Skin of body (tissue), 2 donors: ENCODE measurements around the gene NPEPL1. TPM values are rescaled to one million over a fixed set of nuclear protein-coding genes. Genes with fewer than 3 reads are reported as not detected.
"Not testable (repeated sequence)": the region's sequence is repeated elsewhere in the genome, so short reads cannot be mapped to it uniquely, and the experiment has no call there.

ENCODE experiments used
- DNase-seq: peaks from one replicate; lab custom pipeline; 2025; lab: John Stamatoyannopoulos, UW
- total RNA-seq: library from RNA; depleted of rRNA; stranded (reverse); fragments of >200 nt; gene quantifications from one replicate; pipeline ENCODE4 v1.2.3, GENCODE V29; 2014

Gene NPEPL1
- total RNA-seq, 1 donor from 2014 or later, result 19.0 TPM

DNA sequence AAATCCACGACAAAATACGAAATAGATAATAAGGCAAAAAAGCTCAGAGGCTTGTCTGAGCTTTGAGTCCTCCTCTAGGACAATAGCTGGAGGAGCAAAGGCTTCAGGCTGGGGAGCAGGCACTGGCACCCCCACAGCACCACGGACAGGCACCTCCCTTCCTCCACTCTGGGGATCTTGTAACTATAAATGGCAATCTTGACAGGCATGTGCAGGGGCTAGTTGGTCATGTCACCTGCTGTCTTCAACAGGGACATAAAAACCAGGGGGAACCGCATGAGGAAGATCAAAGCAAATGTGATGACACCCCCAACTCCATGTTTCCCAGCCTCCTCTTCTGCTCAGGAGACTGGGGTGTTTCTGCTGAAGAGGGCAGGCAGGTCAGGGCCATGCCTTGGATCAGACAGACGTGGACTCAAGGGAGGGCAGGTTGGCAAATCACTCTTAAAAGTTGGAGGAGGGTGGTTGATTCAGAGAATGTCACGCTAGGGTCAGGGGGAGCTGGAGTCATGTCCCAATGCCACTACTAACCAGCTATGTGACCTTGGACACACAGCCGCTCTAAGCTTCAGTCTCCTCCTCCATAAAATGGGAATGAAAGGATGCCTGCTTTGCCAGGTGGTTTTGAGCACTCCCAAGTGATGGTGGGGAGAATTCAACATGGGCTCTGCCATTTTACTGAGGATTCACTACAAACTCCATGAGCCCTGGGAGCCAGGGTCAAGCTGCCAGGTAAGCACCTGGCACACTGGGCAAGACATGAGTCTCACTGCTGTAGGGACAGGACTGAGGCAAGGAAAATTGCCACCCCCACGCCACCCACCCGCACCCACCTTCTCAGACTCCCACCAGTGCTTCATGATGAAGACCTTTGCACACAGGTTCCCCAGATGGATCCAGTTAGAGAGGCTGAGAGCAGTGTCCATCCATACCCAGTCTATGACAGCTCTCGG, 48.0 kb downstream of the NPEPL1 start:
- DNase-seq, result no peak

DNA sequence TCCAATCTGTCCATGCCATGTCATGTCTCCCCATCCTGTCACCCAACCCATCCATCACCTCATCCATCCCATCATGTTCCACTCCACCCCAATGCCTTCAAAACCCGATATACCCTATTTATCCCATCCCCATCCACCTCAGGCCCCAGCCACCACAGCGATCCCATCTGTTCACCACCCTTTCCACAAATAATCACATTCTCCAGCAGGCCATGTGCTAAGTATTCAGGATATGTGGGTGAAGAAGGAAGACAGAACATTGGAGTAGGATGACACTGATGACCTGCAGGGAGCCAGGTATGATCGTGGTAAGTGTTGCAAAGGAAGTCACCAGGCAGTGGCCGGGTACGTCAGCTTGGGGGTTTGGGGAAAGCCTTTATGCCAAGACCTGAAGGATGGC, 48.8 kb downstream of the NPEPL1 start:
- DNase-seq, result no peak

DNA sequence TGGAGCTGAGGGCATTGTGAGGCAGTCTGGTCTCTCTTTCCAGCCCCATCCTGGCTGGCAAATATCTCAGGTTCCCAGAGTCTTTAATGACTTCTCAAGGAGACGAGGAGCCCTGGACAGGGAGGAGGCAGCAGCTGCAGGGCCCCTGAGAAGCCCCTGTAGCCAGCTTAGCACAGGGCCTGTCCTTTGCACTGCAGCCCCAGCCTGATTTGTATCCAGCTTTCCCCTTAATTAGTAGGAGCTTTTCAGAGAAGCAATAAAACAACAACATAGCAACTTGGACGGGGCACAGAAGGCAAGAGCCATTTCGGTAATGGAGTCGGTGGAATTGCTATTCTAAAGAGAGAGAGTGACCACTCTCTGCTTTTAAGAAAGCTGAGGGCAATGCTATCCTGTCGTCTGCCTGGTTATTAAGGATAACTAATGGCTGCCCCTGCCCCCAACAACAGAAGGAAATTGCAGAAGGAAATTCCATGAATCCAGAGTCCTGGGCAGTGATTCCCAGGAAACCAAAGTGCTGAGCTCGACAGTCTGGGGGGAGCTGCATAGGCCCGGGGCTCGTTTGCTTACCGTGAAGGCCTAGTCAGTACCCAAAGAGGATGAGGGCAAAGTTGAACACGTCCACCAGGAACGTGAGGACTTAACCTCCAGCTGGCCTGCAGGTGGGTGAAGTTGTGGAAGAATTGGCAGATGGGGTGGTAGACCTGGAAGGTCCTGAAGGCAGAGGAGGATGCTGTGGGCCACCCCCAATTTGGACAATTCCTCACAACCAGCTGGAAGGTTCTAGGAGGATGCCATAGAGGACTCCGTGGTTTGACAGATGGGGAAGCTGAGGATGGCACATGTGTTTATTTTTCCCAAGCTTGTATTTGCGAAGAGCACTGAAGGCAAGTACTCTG, 50.3 kb downstream of the NPEPL1 start:
- DNase-seq, result no peak

DNA sequence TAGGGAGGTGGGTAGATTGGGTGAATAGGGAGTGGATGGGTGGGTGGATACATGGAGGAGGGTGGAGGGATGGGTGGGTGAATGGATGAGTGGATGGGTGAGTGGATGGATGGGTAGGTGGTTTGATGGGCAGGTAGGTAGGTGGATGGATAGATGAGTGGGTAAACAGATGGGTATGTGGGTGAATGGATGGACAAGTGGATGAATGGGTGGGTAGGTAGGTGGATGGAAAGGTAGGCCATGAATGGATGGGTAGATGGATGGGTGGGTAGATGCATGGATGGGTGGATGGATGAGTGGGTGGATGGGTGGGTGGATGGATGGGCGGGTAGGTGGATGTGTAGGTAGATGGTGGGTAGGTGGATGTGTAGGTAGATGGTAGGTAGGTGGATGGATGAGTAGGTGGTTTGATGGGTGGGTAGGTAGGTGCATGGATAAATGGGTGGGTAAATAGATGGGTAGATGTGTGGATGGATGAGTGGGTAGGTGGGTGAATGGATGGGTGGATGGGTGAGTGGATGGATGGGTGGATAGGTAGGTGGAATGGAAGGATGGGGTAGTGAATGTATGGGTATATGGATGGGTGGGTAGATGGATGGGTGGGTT, 51.4 kb downstream of the NPEPL1 start:
- no peak for DNase-seq

DNA sequence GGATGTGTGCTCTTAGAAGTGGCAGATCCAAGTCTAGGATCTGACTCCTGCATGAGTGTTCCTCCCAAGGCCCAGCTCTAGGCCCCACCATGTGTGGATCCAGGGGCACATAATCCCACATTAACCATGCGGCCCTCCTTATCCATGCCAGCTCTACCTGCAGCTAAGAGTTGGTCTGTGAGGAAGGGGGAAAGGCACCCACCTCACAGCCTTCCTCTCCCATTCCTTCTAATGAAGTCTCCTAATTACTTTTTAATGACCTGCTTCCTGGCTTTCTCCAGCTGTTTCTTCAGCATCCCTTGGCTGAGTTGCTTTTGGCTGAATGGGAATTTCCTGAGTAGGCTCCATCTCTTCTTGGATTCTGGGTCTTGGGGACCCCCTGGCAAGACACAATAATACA, 52.2 kb downstream of the NPEPL1 start:
- DNase-seq, result no peak

DNA sequence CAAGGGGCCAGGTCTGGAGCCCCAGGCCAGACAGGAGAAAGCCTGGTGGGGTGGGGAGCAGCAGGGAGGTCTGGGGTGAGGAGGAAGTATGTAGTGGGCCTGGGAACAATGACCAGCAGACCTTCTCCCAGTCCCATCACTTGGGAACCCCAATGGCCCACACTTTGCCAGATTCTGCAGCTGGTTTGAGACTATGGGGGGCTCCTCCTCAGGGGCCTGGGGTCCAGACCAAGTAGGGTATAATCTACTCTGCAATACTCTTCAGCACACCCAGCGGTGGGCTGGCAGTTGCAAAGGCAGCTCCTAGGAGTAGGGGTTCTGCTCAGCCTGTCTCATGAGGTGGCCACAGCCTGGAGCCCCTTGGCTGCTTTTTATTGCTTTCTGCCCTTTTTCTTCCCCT, 52.8 kb downstream of the NPEPL1 start:
- DNase-seq, result no peak

DNA sequence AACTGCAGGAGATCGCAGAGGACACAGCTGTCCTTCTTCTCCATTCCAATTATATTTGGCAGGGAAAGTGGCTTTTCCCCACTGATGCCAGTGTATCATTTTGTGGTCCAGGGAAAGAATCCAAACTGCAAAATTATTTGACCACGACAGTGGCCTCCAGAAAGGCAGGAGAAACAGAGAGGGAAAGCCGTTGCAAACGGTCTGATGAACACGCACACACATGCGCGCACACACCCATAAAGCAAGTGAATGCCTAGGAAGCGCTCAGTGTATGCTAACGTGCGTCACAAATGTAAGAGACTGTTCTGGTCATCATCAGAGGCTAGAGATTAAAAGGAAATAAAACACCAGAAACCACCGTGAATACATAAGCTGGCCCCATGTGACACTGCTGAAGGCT, 54.0 kb downstream of the NPEPL1 start:
- DNase-seq, result no peak

DNA sequence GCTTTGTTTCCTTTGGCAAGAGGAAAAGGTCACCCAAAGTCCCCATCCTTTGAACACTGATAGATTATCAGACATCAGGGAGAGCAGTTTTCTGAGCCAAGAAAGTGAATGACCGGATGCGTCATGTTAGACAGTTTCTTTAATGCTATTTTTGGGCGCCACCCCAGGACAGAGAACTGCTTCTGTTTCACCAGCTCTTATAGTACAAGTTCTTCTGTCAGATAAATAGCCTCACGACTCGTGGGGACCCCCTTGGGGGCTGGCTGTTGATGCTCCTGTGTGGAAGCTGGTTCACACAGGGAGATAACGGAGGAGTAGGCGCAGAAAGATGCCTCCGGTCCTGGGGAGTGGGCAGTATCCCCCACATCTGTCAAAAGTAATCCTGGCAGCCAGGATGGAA, 54.6 kb downstream of the NPEPL1 start:
- no peak for DNase-seq

DNA sequence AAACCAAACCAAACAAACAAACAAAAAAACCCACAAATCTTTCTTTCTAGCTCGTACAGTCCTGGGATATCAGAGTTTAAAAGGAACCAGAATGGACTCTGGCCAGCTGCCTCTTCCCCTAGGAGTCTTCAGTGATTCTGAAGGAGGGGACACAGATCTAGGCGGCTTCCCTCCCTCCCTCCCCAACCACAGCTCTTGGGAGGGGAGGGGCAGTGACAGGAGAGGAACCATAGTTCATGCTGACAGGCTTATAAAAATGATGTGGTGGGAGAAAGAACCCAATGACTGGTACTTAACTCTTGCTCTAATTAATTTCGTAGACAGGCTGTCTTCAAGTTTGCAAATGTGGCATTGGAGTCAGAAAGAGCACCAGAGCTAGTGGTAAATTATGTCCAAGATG, 56.0 kb downstream of the NPEPL1 start:
- DNase-seq, result no peak

DNA sequence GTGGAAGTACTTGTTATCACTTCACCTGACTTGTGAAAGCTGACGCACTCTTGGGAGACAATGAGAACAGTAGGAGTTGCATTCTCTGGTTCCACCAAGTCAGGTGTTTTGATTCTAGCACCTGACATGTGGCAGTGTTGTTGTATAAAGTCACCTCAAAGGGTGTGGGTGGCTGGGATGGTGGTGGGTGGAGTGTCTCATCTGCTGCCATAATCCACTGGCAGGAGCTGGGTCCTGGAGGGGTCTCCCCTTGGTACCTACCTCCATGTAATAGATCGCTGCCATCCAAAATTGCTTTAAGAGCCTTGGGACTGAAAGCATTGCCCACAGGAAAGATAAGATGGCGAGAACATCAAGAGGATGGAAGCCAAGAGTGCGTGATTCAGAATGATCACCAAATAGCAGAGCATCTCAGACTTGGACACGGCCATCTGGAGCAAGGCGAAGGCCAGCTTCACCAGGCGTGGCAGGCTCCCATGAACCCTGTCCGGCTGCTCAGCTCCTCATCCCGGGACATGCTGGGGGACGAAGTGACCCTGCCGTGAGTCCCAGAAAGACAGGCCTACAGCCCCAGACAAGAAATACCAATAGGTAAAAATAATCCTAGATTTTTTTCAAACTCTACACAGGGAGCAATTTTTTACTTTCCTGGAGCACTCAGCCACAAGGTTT, 56.6 kb downstream of the NPEPL1 start:
- no peak for DNase-seq

DNA sequence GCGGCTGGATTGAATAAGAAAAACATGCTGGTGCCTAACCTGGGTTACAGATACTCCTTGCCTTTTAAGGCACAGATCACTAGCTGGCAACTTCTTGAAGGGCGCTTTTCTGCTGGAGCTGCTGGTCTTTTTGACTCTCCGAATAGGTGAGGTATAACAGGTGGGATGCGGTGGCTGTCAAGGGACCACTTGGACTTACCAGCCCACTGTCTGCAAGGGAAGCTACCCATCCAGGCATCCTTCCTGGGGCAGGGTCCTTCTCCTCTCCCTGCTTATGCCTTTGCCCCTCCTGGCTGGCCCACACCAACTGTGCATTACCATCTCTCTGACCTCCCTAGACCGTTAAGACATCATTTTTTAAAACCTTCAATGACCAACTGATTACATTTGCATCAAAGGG, 57.4 kb downstream of the NPEPL1 start:
- no peak for DNase-seq

DNA sequence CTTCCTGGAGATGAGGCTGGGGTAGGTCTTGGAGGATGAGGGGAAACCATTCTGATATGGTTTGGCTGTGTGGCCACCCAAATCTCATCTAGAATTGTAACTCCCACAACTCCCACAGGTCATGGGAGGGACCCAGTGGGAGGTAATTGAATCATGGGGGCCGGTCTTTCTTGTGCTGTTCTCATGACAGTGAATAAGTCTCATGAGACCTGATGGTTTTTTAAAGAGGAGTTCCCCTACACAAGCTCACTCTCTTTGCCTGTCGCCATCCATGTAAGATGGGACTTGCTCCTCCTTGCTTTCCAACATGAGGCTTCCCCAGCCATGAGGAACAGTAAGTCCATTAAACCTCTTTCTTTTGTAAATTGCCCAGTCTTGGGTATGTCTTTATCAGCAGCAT, 58.1 kb downstream of the NPEPL1 start:
- DNase-seq, result not testable (repeated sequence)

DNA sequence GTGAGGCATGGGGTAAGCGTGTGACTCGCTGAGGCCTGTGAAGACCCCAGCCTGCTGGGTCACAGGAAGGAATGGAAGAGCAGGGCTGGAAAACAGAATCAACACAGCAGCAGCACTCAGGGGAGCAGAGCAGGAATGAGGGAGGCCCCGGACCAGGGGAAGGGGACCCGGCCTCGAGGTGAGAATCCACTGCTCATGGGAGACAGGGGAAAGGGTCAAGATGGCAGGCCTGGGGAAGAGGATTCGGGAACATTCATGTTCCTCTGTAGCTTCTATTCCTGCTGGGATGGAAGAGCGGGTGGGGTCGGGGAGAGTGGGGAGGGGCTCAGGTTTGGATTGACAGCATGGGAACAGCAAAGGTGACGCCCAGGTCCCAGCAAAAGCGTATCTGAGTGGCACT, 59.4 kb downstream of the NPEPL1 start:
- DNase-seq, result no peak

DNA sequence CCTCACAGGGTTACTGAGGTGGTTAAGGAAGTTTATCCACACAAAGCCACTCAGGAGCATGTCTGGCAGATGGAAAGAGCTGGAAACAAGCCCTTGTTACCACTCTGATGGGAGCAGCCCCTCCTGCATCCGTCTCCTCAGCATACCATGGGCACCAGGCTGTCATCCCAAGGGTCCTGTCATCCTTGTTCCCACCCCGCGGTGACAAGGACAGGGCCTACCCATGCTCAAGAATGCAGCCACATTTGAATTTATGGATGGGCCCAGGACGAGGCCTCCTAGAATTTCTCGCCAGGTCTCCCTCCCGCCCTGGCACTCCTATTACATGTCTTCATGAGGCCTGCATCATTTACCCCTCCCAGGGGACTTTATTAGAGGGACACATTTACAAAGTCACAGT, 60.0 kb downstream of the NPEPL1 start:
- DNase-seq, result no peak

DNA sequence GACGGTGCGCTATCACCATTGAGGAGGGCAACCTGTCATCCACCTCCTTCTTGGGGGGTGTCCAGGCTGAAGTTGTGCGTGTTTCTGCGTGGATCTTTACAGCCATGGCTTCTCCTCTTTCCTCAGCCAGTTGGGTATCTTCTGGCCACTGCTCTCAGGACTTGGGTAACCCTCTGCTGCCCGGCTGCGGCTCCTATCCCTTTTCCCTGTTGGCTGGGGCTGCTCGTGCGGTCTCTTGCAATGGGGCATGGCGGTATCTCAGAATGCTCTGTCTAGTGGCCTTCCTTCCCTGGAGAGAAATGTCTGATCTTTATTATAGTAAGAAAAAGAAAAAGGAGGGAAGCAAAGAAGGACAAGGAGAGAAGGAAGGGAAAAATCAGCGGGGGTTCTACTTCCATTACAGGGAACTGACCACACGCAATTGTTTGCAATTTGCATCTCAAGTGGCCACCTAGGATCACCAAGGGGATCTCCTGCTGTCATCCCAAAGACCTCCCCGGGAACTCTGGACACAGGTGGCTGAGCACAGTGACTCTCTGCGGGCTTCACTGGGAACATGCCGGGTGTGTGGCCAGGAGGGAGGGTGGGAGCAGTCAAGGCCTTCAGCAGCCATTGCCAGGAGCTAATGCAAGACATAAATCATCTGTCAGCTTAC, 60.8 kb downstream of the NPEPL1 start:
- no peak for DNase-seq

DNA sequence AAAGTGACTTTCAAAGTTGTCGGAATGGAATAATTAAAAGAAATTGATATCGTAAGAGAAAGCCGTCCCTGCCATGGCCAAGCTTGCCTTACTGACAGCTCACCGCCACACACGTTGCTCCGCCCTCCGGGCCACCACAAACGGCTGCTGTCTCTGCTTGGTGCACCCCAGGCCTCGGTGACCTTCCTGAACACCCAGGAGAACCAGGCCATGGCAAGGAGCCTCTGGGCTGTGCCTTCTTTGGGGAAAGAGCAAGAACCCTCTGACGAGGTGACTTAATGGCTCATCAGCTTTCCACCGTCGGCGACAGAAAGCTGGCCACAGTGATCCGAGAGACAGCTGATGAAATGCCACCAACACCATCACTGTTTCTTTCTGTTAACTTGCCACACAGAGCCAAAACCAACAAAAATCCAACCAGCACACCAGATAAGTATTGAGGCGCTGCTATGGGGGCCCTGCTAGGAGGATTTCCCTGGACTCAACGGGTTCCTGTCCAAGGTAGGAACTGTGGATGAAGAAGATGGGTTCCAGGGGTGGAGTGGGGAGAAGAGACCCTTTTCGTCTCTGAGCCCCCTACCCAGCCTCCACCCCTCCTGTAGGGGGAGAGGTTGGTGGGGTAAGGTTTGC, 61.4 kb downstream of the NPEPL1 start:
- no peak for DNase-seq

DNA sequence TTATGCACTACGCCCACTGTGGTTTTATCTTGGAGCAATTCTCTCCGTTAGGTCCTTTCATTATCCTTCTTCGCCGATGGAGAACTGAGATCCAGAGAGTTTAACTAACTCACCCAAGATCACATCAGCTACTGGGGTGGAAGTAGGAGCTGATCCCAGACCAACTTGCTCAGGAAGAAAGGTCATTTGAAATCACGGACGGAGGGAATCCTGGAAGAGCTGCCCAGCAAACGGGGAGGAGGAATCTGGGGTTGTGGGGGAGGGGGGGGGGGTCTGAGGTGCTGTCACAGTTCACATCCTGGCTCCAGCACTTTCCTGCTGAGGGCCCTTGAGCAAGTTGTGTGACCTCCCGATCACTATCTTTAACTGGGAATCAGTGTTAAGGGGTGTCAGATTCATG, 62.0 kb downstream of the NPEPL1 start:
- no peak for DNase-seq

DNA sequence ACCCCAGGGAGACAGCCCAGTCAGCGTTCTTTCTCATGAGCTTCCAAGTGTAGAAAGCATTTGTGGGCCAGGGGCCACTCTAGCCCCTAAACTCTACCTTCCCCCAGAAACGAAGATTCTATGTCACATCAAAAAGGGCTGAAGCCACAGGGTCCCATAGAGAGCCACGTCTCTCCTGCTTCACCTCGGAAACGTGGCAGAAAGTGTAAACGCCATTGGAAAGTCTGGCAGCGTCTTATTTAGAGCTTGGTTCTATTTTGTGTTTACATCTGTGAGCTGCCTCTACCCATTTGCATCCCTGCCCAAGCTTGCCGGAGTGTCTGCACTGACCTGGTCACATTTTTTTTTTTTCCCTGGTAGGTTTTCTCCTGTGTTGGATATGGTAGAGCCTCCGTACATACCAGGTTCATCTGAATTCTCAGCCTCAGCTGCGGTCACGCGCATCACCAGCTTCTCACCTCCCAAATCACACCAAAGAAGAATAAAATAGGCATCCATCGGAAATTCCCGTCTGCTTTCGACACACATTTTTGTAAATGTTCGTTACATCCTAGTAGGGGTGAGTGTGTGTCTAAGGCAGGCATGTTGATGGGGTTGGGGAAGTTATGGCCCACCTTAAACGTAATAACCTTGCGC, 62.6 kb downstream of the NPEPL1 start:
- DNase-seq, result no peak

DNA sequence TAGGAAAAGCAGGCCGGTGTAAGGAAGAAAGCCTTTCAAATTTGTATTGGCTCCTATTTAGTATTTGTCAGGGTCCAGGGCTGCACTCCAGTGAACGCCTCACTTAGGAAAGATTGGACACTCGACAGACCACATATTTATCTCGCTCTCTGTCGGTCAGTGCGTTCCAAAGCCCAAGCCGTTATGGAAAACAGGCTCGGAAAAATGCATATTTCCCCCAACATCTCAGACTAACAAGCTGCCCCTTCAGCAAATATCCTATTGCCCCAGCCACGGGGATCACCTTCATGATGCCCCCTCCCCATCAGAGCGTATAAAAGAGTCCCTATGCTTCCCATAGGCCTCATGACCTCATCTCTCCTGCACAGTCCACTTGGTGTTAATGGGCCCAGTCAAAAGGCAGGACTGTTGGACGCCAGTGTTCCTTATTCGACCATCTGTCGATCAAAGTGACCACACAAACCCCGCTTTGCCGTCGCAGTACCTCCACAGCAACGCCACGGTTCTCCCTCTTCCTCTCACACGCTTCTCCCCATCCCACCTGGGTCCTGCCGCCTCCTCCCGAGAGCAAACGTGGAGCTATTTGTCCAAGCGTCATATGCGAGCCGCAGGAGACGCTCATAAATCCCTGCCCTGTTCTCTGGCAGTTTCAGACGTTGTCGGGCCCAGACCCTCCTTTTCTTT, 63.3 kb downstream of the NPEPL1 start:
- DNase-seq, result peak; percentile 42
